Endothelial cell of umbilical vein (primary cell): ENCODE data around the gene ZMIZ1. TPM values are rescaled to one million over a fixed set of nuclear protein-coding genes. Genes with fewer than 3 reads are reported as not detected.
A peak's percentile ranks its signal among the peaks of the same experiment; 100 is the strongest.

ENCODE experiments used
- BruUV-seq: library from RNA; stranded (reverse); fragments of 400-500 nt; replicated peaks from 2 replicates; lab custom pipeline; 2021; lab: Mats Ljungman, UMichigan
- CTCF ChIA-PET: fragments of 300-600, 350-600 bp; sonication (Branson Sonifier 250); formaldehyde crosslinking; loops from one replicate; lab custom pipeline; 2021; ENCODE audit warnings: antibody characterized with exemption, inconsistent platforms; lab: Charles Lee
- POLR2A ChIA-PET: fragments of 300-600, 350-600 bp; sonication (Branson Sonifier 250); formaldehyde crosslinking; loops from one replicate; lab custom pipeline; 2021; ENCODE audit warnings: antibody characterized with exemption, inconsistent platforms; lab: Charles Lee
- DNase-seq: peaks from one replicate; pipeline ENCODE4 v3.0.0-alpha.2; 2011; ENCODE audit warnings: low read depth, low spot score
- FAIRE-seq: peaks from 2 replicates; lab custom pipeline; 2011; peaks lifted over from hg19 to GRCh38; lab: Jason Lieb, UNC
- H2AFZ ChIP-seq: 2 replicates; pipeline ENCODE4 v1.6.0; 2012; ENCODE audit warnings: low read depth, low read length, control low read depth, inconsistent platforms
- H3K27ac ChIP-seq: 2 replicates; pipeline ENCODE4 v1.5.1; 2011; ENCODE audit warnings: low read depth, mild to moderate bottlenecking, control low read depth, low read length, moderate library complexity; ENCODE audit not compliant: insufficient read depth
- H3K27me3 ChIP-seq, 2 experiments: 2 replicates each; pipeline versions ENCODE4 v1.6.0 to v1.6.1; 2011; ENCODE audit warnings: low read length in 2 of 2, mixed read lengths in 1 of 2; ENCODE audit not compliant: control insufficient read depth in 2 of 2, insufficient read depth in 2 of 2
- H3K36me3 ChIP-seq, 2 experiments: 2 replicates in 1 of 2; 3 replicates in 1 of 2; pipeline ENCODE4 v1.5.1; 2011; ENCODE audit warnings: low read length in 2 of 2, mild to moderate bottlenecking in 1 of 2, moderate library complexity in 1 of 2; ENCODE audit not compliant: control insufficient read depth in 2 of 2, insufficient read depth in 2 of 2; ENCODE audit errors: extremely low read depth in 1 of 2
- H3K4me1 ChIP-seq: 3 replicates; pipeline ENCODE4 v1.5.1; 2011; ENCODE audit warnings: mild to moderate bottlenecking, low read length; ENCODE audit not compliant: control insufficient read depth, insufficient read depth; ENCODE audit errors: extremely low read depth
- H3K4me2 ChIP-seq: 2 replicates; pipeline ENCODE4 v1.6.1; 2011; ENCODE audit warnings: low read length, control low read depth, mixed read lengths; ENCODE audit not compliant: insufficient read depth
- H3K4me3 ChIP-seq, 3 experiments: fragments of 200-600 bp in 1 of 3; sonication (generic), shearing (Covaris generic) in 1 of 3; replicated peaks in 1 of 3; 2 replicates each; pipeline ENCODE4 v1.5.1; 2011 to 2016; ENCODE audit warnings: control low read depth in 3 of 3, low read length in 3 of 3, mild to moderate bottlenecking in 2 of 3, inconsistent platforms in 1 of 3, low read depth in 1 of 3, moderate library complexity in 1 of 3; ENCODE audit not compliant: insufficient read depth in 1 of 3
- H3K79me2 ChIP-seq: 2 replicates; pipeline ENCODE4 v1.6.0; 2012; ENCODE audit warnings: low read length, inconsistent platforms; ENCODE audit not compliant: control insufficient read depth, insufficient read depth
- H3K9ac ChIP-seq: replicated peaks from 2 replicates; pipeline ENCODE3; 2011; ENCODE audit warnings: low read length, control low read depth; ENCODE audit not compliant: insufficient read depth; ENCODE audit errors: extremely low read depth
- H3K9me1 ChIP-seq: replicated peaks from 3 replicates; pipeline ENCODE4 v1.6.0; 2011; ENCODE audit warnings: mild to moderate bottlenecking, low read length; ENCODE audit not compliant: control insufficient read depth, insufficient read depth; ENCODE audit errors: extremely low read depth
- H3K9me3 ChIP-seq: replicated peaks from 2 replicates; pipeline ENCODE4 v1.5.1; 2012; ENCODE audit warnings: low read length, inconsistent platforms; ENCODE audit not compliant: control insufficient read depth, insufficient read depth
- H4K20me1 ChIP-seq: replicated peaks from 2 replicates; pipeline ENCODE3; 2011; ENCODE audit warnings: mild to moderate bottlenecking, low read length; ENCODE audit not compliant: control insufficient read depth, insufficient read depth; ENCODE audit errors: extremely low read depth
- EZH2 ChIP-seq: IDR thresholded peaks from 2 replicates; pipeline ENCODE4 v1.6.1; 2012; ENCODE audit warnings: borderline replicate concordance, low read depth, mild to moderate bottlenecking, moderate library complexity, low read length, inconsistent platforms; ENCODE audit not compliant: severe bottlenecking
- FOS ChIP-seq: IDR thresholded peaks from 2 replicates; pipeline ENCODE4 v1.6.1; 2011; ENCODE audit warnings: mild to moderate bottlenecking, low read length, moderate library complexity, borderline replicate concordance; ENCODE audit not compliant: insufficient read depth
- GATA2 ChIP-seq: IDR thresholded peaks from 2 replicates; pipeline ENCODE4 v1.7.0; 2011; ENCODE audit warnings: low read depth, mild to moderate bottlenecking, moderate library complexity, mixed read lengths, low read length; ENCODE audit not compliant: insufficient read length, insufficient read depth
- JUN ChIP-seq: IDR thresholded peaks from 2 replicates; pipeline ENCODE4 v1.6.1; 2011; ENCODE audit warnings: borderline replicate concordance, low read depth; ENCODE audit not compliant: insufficient read length, insufficient read depth
- MYC ChIP-seq: IDR thresholded peaks from one replicate; pipeline ENCODE4 v1.6.1; 2011; ENCODE audit warnings: mild to moderate bottlenecking, low read depth, low read length
- POLR2A ChIP-seq: IDR thresholded peaks from 2 replicates; pipeline ENCODE4 v1.6.1; 2012; ENCODE audit warnings: low read depth, mild to moderate bottlenecking, control low read depth, low read length
- POLR2AphosphoS5 ChIP-seq: IDR thresholded peaks from 2 replicates; pipeline ENCODE4 v1.6.1; 2012; ENCODE audit warnings: low read depth, mild to moderate bottlenecking, control low read depth, low read length, moderate library complexity; ENCODE audit not compliant: insufficient read depth
- dilution Hi-C: fragments of 300-500 bp; cut with MboI; formaldehyde crosslinking; loops from one replicate; pipeline ENCODE4 v1.15.0; 2019; ENCODE audit warnings: low sequenced_read_pairs; ENCODE audit not compliant: extremely low pct_ligation_motif_present
- intact Hi-C: fragments of 100-400 bp; cut with micrococcal nuclease; formaldehyde crosslinking; loops from one replicate; pipeline ENCODE4 v1.10.0; 2022
- polyA plus RNA-seq, 4 experiments: library from polyadenylated mRNA; depleted of rRNA in 3 of 4; stranded (reverse) in 3 of 4; unstranded in 1 of 4; fragments of >200 nt; gene quantifications; 2 replicates each; pipeline versions ENCODE4 v1.2.1 to v1.2.3, GENCODE V29; 2011 to 2012; ENCODE audit warnings: missing spikeins in 1 of 4
- total RNA-seq: library from RNA; stranded (reverse); gene quantifications from 2 replicates; pipeline ENCODE4 v1.2.3, GENCODE V29; 2021
- TF ChIP-seq, protein P1 (sequence below), 2 donors: IDR thresholded peaks; 1 replicate in 1 of 2; 2 replicates in 1 of 2; pipeline ENCODE4 v1.5.1; 2011; ENCODE audit warnings: low read length in 2 of 2, mild to moderate bottlenecking in 2 of 2, moderate library complexity in 2 of 2, control low read depth in 1 of 2, inconsistent platforms in 1 of 2, low read depth in 1 of 2; ENCODE audit not compliant: insufficient read depth in 1 of 2; ENCODE audit errors: extremely low read depth in 1 of 2
- TF ChIP-seq, protein P2 (sequence below): IDR thresholded peaks from 2 replicates; pipeline ENCODE4 v1.6.1; 2011; ENCODE audit not compliant: insufficient read depth, insufficient read length

ZMIZ1 gene
- total and polyA plus RNA-seq, 2 donors (not counting 3 experiments of a cell fraction or from before 2014, with no cell fraction given): 12.5 to 46.7 TPM

DNA sequence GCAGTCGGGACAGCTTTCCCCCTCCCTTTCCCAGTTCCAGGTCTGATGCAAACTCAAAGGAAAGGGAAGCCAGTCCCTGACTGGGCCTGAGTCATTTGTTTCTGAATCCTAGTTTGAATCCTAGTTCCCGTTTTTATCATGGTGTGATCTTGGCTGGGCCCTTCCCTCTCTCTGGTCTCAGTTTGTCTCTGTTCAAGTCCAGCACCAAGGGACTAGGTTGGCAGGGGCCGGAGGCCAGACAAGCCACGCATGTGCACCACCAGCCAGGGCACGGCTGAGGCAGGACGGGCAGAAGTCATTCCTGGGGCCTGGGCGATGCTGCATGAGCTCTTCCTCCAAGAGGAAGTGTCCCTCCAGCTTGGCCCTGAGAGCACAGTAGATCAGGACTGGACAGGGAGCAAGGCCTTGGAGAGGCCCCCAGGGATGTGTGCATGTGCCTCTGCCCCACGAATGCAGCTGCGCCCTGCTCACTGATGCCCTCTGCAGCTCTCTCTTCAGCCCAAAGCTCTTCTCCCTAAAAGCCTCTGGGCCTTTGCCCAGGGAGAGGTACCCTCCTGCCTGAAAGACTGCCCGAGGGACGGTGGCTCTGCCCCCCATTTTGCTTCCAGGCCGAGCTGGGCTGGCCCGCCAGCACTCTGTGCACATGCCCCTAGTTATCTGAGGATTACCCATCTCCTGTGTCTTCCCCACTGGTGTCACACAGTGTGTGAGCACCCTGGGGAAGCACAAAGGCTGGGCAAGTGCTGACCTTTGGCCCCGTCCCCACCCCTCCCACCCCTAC is 86.7 kb downstream of the ZMIZ1 start:
- H3K9me3 ChIP-seq: no peaks in the 10 kb centered on the region
- CTCF ChIA-PET: interaction anchor here (0.9 to 1.5 kb wide), 7 partner anchors 12 to 76 kb away, joined by 3 to 8 read pairs (median 3); no protein-coding TSS in a partner anchor
- H3K79me2 ChIP-seq: peaks cover 34% of the 10 kb centered on the region
- no peaks in the 10 kb centered on the region for H3K27me3 ChIP-seq
- H3K36me3 ChIP-seq: no peaks in the 10 kb centered on the region
- BruUV-seq: no TSS peak
- TF ChIP-seq, protein P1, sequence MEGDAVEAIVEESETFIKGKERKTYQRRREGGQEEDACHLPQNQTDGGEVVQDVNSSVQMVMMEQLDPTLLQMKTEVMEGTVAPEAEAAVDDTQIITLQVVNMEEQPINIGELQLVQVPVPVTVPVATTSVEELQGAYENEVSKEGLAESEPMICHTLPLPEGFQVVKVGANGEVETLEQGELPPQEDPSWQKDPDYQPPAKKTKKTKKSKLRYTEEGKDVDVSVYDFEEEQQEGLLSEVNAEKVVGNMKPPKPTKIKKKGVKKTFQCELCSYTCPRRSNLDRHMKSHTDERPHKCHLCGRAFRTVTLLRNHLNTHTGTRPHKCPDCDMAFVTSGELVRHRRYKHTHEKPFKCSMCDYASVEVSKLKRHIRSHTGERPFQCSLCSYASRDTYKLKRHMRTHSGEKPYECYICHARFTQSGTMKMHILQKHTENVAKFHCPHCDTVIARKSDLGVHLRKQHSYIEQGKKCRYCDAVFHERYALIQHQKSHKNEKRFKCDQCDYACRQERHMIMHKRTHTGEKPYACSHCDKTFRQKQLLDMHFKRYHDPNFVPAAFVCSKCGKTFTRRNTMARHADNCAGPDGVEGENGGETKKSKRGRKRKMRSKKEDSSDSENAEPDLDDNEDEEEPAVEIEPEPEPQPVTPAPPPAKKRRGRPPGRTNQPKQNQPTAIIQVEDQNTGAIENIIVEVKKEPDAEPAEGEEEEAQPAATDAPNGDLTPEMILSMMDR (IDR thresholded peaks at IDR 0.05; ENCODE audit: extremely low read depth in 1 of 2, insufficient read depth in 1 of 2, low read depth in 1 of 2, low read length in 2 of 2): peak in 1 of 2 donors; percentile 34
- TF ChIP-seq MYC: no peak
- TF ChIP-seq FOS: peak; percentile 56
- TF ChIP-seq POLR2A: no peak
- TF ChIP-seq EZH2: no peak
- no peak for TF ChIP-seq JUN
- TF ChIP-seq, protein P2, sequence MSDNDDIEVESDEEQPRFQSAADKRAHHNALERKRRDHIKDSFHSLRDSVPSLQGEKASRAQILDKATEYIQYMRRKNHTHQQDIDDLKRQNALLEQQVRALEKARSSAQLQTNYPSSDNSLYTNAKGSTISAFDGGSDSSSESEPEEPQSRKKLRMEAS: no peak
- peak; percentile 92 for TF ChIP-seq GATA2
- no peak for TF ChIP-seq POLR2AphosphoS5
- intact Hi-C loops: loop anchor here (5.0 kb wide), 1 partner anchor 87 kb away; no protein-coding TSS in a partner anchor
- no peaks in the 10 kb centered on the region for H4K20me1 ChIP-seq
- H2AFZ ChIP-seq: no peak overlapping the region
- H3K9me1 ChIP-seq: no peaks in the 10 kb centered on the region
- peak; percentile 66 for DNase-seq
- dilution Hi-C loops: no loop called here
- peak overlapping the region; percentile 36 for H3K9ac ChIP-seq
- POLR2A ChIA-PET: interaction anchor here (0.5 kb wide), 1 partner anchor 182 kb away, joined by 3 read pairs; no protein-coding TSS in a partner anchor
- H3K4me3 ChIP-seq: no peak overlapping the region
- FAIRE-seq: peak; percentile 96
- H3K4me1 ChIP-seq: peaks cover 76% of the 10 kb centered on the region
- H3K4me2 ChIP-seq: no peak overlapping the region
- H3K27ac ChIP-seq: peak overlapping the region; percentile 77
